Measurements from ENCODE around the gene MRPS7. TPM values are rescaled to one million over a fixed set of nuclear protein-coding genes. Genes with fewer than 3 reads are reported as not detected.
"Not testable (repeated sequence)": the region's sequence is repeated elsewhere in the genome, so short reads cannot be mapped to it uniquely, and the experiment has no call there.

MRPS7 gene
- total and polyA plus RNA-seq, 8 donors: 6.7 to 136 (median 49.6) TPM

DNA sequence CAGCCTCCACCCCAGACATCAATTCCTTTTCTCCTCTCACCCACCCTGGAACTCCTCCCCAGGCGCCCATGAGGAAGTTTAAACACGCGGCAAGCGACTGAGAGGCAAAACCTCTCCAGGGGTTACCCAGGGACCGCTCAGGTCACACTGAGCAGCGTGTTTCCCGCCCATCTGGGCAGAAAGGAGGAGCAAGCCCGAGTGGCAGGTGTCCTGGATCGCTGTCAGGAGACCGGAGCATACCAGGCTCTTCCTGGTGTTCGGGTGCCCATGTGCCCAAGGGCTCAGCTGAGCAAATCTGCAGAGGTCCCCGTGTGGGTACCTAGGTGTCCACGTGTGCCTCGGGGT is 27.1 kb downstream of the MRPS7 start:
- intact Hi-C loops (cut with DNase I; ENCODE audit: low total_unique reads): no loop called here
- Histone ChIP-seq H3K27me3 (no peaks in the 10 kb centered on the region), H3K4me1 (peaks cover 4 to 27% (median 17%) of the 10 kb centered on the region in 4 donors), H3K27ac (peak overlapping the region; percentile 83 to 97 (median 95)), H3K9me3 (no peaks in the 10 kb centered on the region), H3K4me3 (peak overlapping the region; percentile 61 to 82 (median 73)), H3K36me3 (peaks cover 0 to 27% (median 17%) of the 10 kb centered on the region in 4 donors)
- TF ChIP-seq, protein P1, sequence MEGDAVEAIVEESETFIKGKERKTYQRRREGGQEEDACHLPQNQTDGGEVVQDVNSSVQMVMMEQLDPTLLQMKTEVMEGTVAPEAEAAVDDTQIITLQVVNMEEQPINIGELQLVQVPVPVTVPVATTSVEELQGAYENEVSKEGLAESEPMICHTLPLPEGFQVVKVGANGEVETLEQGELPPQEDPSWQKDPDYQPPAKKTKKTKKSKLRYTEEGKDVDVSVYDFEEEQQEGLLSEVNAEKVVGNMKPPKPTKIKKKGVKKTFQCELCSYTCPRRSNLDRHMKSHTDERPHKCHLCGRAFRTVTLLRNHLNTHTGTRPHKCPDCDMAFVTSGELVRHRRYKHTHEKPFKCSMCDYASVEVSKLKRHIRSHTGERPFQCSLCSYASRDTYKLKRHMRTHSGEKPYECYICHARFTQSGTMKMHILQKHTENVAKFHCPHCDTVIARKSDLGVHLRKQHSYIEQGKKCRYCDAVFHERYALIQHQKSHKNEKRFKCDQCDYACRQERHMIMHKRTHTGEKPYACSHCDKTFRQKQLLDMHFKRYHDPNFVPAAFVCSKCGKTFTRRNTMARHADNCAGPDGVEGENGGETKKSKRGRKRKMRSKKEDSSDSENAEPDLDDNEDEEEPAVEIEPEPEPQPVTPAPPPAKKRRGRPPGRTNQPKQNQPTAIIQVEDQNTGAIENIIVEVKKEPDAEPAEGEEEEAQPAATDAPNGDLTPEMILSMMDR (IDR thresholded peaks at IDR 0.05): no peak
- no peak for TF ChIP-seq POLR2A (IDR thresholded peaks at IDR 0.05)
- TF ChIP-seq EP300 (IDR thresholded peaks at IDR 0.05): no peak
- TF ChIP-seq POLR2AphosphoS5 (IDR thresholded peaks at IDR 0.05): no peak
- WGBS, 5 donors: 0 to 1% (median 1%) methylated on average over 12 to 14 of the region's 14 CpGs
- peak in 1 of 2 donors; percentile 46 for DNase-seq

DNA sequence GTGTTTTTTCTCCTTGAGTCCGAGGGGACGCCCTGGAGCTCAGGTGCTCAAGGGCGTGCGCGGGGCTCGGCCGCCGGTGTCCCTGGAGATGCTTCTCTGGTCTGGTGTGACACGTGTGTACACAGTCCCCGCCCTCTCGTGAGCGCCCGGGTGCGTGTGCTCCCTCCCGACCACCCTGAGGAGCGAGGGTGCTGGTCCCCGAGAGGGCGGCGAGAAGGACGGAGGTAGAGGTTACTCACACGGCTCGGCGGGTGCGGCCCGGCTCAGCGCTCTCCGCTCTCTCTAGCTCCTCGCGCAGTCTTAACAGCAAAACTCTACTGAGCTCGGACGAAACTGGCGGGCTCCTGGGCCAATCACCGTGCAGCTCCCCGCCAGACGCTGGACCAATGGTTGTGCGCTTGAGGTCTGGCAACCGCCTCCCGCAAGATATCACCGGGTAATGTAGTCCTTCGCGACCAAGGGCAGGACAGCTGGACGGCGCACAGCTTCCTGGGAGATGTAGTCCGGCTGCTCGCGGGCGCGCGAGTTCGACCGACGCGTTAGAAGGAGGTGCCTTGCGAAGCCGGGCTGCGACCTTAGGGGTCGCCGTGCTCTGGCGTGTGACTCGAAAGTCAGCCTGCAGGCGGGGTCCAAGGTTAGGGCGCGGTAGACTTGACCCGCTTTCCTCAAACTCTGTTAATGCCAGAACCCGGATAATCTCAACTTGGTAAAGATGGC is 27.6 kb downstream of the MRPS7 start, which contains the start of gene SLC25A19:
TSS of gene SLC25A19 (minus strand) at position 319 of the 717 bp plus-strand sequence. CDS start 2,669 bp downstream, outside the sequence.
- Histone ChIP-seq H3K9me3 (no peaks in the 10 kb centered on the region), H3K27me3 (no peaks in the 10 kb centered on the region), H3K4me1 (peaks cover 4 to 27% (median 17%) of the 10 kb centered on the region in 4 donors), H3K27ac (peak within 1 kb of the TSS; percentile 87 to 97 (median 95)), H3K36me3 (peaks cover 0 to 22% (median 17%) of the 10 kb centered on the region in 4 donors), H3K4me3 (peak within 1 kb of the TSS; percentile 61 to 82 (median 73))
- intact Hi-C loops (cut with DNase I; ENCODE audit: low total_unique reads): no loop called here
- peak; percentile 99 to 100 for DNase-seq
- peak in 2 of 4 donors; percentile 84 to 91 for TF ChIP-seq POLR2A (IDR thresholded peaks at IDR 0.05)
- peak; percentile 69 to 96 (median 96) for TF ChIP-seq POLR2AphosphoS5 (IDR thresholded peaks at IDR 0.05)
- TF ChIP-seq EP300 (IDR thresholded peaks at IDR 0.05): no peak
- TF ChIP-seq, protein P1 (IDR thresholded peaks at IDR 0.05): no peak
- 0 to 1% (median 0%) methylated on average over 35 to 65 of the region's 65 CpGs for WGBS, 5 donors

DNA sequence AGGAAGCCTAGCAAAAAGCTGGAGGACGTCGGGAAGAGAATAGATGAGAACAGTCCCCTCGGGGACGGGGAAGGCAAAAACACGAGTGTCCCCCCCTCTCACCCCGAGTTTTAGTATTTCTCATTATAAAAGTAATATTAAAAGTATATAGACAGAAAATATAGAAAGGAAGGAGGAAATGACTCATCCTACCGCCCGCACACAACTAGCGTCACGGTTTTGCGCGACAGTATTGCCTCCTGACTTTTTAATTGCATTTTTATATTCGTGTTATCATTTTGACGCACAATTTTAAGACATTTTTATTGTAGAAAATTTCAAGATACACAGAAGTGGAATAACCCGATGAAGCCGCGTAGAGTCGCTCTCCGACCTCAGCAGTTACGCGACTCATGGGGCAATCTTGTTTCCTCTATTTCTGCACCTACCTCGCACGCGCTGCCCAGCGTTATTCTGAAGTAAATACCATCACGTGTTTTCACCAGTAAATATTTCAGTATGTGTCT is 28.2 kb downstream of the MRPS7 start:
- H3K27ac ChIP-seq: peak overlapping the region; percentile 87 to 97 (median 95)
- no peaks in the 10 kb centered on the region for H3K27me3 ChIP-seq
- H3K4me1 ChIP-seq: peaks cover 4 to 27% (median 17%) of the 10 kb centered on the region in 4 donors
- DNase-seq: peak; percentile 67 to 84
- peak overlapping the region; percentile 61 to 82 (median 73) for H3K4me3 ChIP-seq
- WGBS, 5 donors: 2 to 14% (median 6%) methylated on average over 26 of the region's 26 CpGs
- peaks cover 0 to 18% (median 15%) of the 10 kb centered on the region in 4 donors for H3K36me3 ChIP-seq
- intact Hi-C loops (cut with DNase I; ENCODE audit: low total_unique reads): no loop called here
- no peak for TF ChIP-seq POLR2A (IDR thresholded peaks at IDR 0.05)
- TF ChIP-seq, protein P1 (IDR thresholded peaks at IDR 0.05): peak in 1 of 7 experiments; percentile 8
- H3K9me3 ChIP-seq: no peaks in the 10 kb centered on the region

DNA sequence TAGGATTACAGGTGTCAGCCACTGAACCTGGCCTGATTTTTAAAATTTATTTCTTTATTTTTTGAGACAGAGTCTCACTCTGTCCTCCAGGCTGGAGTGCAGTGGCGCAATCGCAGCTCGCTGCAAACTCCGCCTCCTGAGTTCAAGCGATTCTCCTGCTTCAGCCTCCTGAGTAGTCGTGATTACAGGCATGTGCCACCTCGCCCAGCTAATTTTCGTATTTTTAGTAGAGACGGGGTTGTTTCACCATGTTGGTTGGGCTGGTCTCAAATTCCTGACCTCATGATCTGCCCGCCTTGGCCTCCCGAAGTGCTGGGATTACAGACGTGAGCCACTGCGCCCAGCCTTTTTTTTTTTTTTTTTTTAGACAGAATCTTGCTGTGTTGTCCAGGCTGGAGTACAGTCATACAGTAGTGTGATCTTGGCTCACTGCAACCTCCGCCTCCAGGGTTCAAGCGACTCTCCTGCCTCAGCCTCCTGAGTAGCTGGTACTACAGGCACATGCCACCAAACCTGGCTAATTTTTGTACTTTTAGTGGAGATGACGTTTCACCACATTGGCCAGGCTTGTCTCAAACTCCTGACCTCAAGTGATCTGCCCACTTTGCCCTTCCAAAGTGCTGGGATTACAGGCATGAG is 31.2 kb downstream of the MRPS7 start:
- Histone ChIP-seq H3K4me1 (peaks cover 4 to 28% (median 13%) of the 10 kb centered on the region in 4 donors), H3K27ac (peak overlapping the region in 1 of 5 donors; percentile 46)
- H3K27me3 ChIP-seq; H3K4me3 ChIP-seq; DNase-seq; intact Hi-C loops (cut with DNase I; ENCODE audit: low total_unique reads); H3K36me3 ChIP-seq; H3K9me3 ChIP-seq: not testable (repeated sequence)
- 70 to 79% (median 77%) methylated on average over 16 of the region's 16 CpGs for WGBS, 5 donors

Data from stomach (tissue), 9 donors.